Measurements from ENCODE around the gene LRMDA. TPM values are rescaled to one million over a fixed set of nuclear protein-coding genes. Genes with fewer than 3 reads are reported as not detected.

LRMDA gene
- total and polyA plus RNA-seq, 2 donors (not counting 3 experiments of a cell fraction or from before 2014, with no cell fraction given): 9.7 to 18.0 TPM

GRCh38 chr10:76026905-76027304 lies 595.5 kb downstream of the LRMDA start:
- FAIRE-seq (no peak), DNase-seq (ENCODE audit: low read depth, low spot score) (no peak)
- Histone ChIP-seq H3K4me1 (ENCODE audit: control insufficient read depth, extremely low read depth, insufficient read depth, low read length) (no peaks in the 10 kb centered on the region), H3K36me3 (ENCODE audit: control insufficient read depth in 2 of 2, extremely low read depth in 1 of 2, insufficient read depth in 2 of 2, low read length in 2 of 2) (no peaks in the 10 kb centered on the region), H3K4me3 (replicated peaks in 1 of 3; ENCODE audit: insufficient read depth in 1 of 3, low read depth in 1 of 3, low read length in 3 of 3) (no peak overlapping the region), H3K27ac (ENCODE audit: insufficient read depth, low read depth, low read length) (no peak overlapping the region), H3K27me3 (ENCODE audit: control insufficient read depth in 2 of 2, insufficient read depth in 2 of 2, low read length in 2 of 2) (no peaks in the 10 kb centered on the region), H3K9me1 (replicated peaks; ENCODE audit: control insufficient read depth, extremely low read depth, insufficient read depth, low read length) (no peaks in the 10 kb centered on the region), H3K79me2 (ENCODE audit: control insufficient read depth, insufficient read depth, low read length) (no peaks in the 10 kb centered on the region), H4K20me1 (replicated peaks; ENCODE audit: control insufficient read depth, extremely low read depth, insufficient read depth, low read length) (no peaks in the 10 kb centered on the region), H3K9ac (replicated peaks; ENCODE audit: extremely low read depth, insufficient read depth, low read length) (no peak overlapping the region), H3K4me2 (ENCODE audit: insufficient read depth, low read length) (no peak overlapping the region), H3K9me3 (replicated peaks; ENCODE audit: control insufficient read depth, insufficient read depth, low read length) (no peaks in the 10 kb centered on the region), H2AFZ (ENCODE audit: low read depth, low read length) (no peak overlapping the region)
- no TSS peak for BruUV-seq (replicated peaks)
- intact Hi-C loops (cut with micrococcal nuclease) (no loop called here), dilution Hi-C loops (cut with MboI; ENCODE audit: extremely low pct_ligation_motif_present, low sequenced_read_pairs) (no loop called here)
- POLR2A ChIA-PET: no interaction called here
- no peak for TF ChIP-seq FOS (IDR thresholded peaks at IDR 0.05; ENCODE audit: borderline replicate concordance, insufficient read depth, low read length)
- TF ChIP-seq MYC (IDR thresholded peaks at IDR 0.05; ENCODE audit: low read depth, low read length): no peak
- TF ChIP-seq EZH2 (IDR thresholded peaks at IDR 0.05; ENCODE audit: borderline replicate concordance, low read depth, low read length, severe bottlenecking): no peak
- CTCF ChIA-PET: interaction anchor here (1.5 to 3.6 kb wide), 2 partner anchors 10 to 625 kb away, joined by 5 to 24 read pairs; partner anchors contain the start of gene ZNF503

- intact Hi-C loops (cut with micrococcal nuclease) (no loop called here), dilution Hi-C loops (cut with MboI; ENCODE audit: extremely low pct_ligation_motif_present, low sequenced_read_pairs) (no loop called here)
- Histone ChIP-seq H3K27ac (ENCODE audit: insufficient read depth, low read depth, low read length) (no peak overlapping the region), H4K20me1 (replicated peaks; ENCODE audit: control insufficient read depth, extremely low read depth, insufficient read depth, low read length) (no peaks in the 10 kb centered on the region), H3K9me3 (replicated peaks; ENCODE audit: control insufficient read depth, insufficient read depth, low read length) (no peaks in the 10 kb centered on the region), H3K27me3 (ENCODE audit: control insufficient read depth in 2 of 2, insufficient read depth in 2 of 2, low read length in 2 of 2) (no peaks in the 10 kb centered on the region), H3K9me1 (replicated peaks; ENCODE audit: control insufficient read depth, extremely low read depth, insufficient read depth, low read length) (no peaks in the 10 kb centered on the region), H3K79me2 (ENCODE audit: control insufficient read depth, insufficient read depth, low read length) (no peaks in the 10 kb centered on the region), H2AFZ (ENCODE audit: low read depth, low read length) (no peak overlapping the region), H3K9ac (replicated peaks; ENCODE audit: extremely low read depth, insufficient read depth, low read length) (no peak overlapping the region), H3K4me3 (replicated peaks in 1 of 3; ENCODE audit: insufficient read depth in 1 of 3, low read depth in 1 of 3, low read length in 3 of 3) (no peak overlapping the region), H3K4me1 (ENCODE audit: control insufficient read depth, extremely low read depth, insufficient read depth, low read length) (peaks cover 10% of the 10 kb centered on the region), H3K4me2 (ENCODE audit: insufficient read depth, low read length) (no peak overlapping the region), H3K36me3 (ENCODE audit: control insufficient read depth in 2 of 2, extremely low read depth in 1 of 2, insufficient read depth in 2 of 2, low read length in 2 of 2) (no peaks in the 10 kb centered on the region)
- POLR2A ChIA-PET: no interaction called here
- no TSS peak for BruUV-seq (replicated peaks)
- DNase-seq (ENCODE audit: low read depth, low spot score) (no peak), FAIRE-seq (no peak)
- CTCF ChIA-PET: interaction anchor here (0.8 to 1.7 kb wide), 3 partner anchors 518 to 634 kb away, joined by 3 to 6 read pairs (median 3); no protein-coding TSS in a partner anchor
- TF ChIP-seq MYC (IDR thresholded peaks at IDR 0.05; ENCODE audit: low read depth, low read length) (no peak), GATA2 (IDR thresholded peaks at IDR 0.05; ENCODE audit: insufficient read depth, insufficient read length, low read depth, low read length) (no peak), POLR2A (IDR thresholded peaks at IDR 0.05; ENCODE audit: low read depth, low read length) (no peak)
Measured at GRCh38 chr10:76029782-76030181, 598.4 kb downstream of the LRMDA start.
